NCI-H524 treated with DMSO at 0.1 percent for 48 hours (cell line): Measurements from ENCODE around the gene MDFIC2.

Experiments used
- DNase-seq: peaks from one replicate; lab custom pipeline; 2025; lab: John Stamatoyannopoulos, UW

MDFIC2 gene

DNA sequence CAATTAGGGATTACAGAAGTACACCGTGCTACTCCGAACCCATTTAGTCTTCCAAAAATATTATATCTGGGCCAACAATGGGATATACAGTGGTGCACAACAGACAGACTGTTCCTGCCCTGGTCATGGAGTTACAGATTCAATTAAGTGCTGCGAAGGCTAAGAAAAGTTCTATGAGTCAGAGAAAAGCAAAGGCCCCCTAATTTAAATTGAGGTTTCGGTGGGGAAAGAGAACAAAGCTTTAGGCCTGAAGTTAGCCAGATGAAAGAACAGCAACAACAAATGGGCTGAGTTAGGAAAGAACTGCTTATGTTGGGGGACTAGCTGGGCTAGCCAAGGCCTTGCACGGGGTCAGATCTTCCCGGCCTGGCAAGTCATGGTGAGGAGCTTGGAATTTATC is 131.8 kb downstream of the MDFIC2 start:
- DNase-seq, result no peak

DNA sequence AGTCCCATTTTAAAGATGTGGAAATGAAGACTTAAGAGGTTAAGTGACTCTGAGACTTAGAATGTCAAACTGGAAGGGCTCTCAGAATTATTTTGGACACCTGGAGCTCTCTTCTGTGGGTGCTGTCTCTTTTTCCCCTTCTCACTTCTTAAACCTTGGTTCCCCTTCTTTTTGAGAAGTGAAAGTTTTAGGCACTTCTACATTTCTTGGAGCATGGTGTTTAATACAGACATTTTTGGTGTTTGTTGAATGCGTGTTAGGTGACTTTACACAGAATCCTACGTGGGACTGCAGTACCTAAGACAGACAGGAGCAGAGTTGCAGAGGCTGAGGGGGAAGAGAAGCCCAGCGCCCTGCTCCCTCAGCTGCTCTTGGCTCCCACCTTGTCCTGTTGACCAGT is 133.3 kb downstream of the MDFIC2 start:
- DNase-seq, result no peak

GRCh38 chr3:70177881-70178645 is 134.4 kb downstream of the MDFIC2 start:
- peak; percentile 35 for DNase-seq

DNA sequence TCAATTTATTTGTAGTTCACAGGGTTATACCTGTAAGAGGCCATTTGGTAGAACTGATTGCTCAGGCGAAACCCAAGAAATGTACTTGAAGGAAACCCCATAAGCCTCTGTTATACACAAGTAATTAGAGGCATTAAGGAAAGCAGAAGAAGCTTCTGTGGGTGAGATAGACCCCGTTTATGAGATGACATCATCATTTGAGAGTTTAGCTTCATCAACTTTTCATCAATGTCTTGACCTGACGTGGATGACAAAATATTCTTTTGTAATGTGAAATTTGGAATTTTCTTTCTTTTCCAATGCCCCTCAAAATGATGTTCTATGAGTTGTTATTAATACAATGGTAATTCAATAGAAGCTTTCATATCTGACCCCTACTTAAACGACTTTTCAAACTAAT is 136.2 kb downstream of the MDFIC2 start:
- no peak for DNase-seq

GRCh38 chr3:70156808-70157207 is 155.6 kb downstream of the MDFIC2 start:
- DNase-seq, result no peak

DNA sequence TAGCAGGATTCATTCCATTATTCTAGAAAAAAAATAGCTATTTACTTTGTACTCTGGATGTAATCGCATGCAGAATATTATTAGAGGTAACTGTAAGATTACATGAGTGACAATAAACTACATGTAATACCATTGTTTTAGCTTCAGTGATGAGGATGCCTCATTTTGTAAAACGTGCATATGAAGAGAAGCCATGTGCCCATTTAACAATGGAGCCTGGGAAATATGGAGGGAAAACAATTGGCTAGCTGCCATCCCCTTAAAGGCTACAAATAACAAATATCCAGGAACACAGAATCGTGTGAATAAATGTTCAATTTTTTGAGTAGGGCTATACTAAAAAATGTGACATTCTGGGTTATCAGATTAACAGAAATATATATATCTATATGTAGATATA is 161.8 kb downstream of the MDFIC2 start:
- no peak for DNase-seq

DNA sequence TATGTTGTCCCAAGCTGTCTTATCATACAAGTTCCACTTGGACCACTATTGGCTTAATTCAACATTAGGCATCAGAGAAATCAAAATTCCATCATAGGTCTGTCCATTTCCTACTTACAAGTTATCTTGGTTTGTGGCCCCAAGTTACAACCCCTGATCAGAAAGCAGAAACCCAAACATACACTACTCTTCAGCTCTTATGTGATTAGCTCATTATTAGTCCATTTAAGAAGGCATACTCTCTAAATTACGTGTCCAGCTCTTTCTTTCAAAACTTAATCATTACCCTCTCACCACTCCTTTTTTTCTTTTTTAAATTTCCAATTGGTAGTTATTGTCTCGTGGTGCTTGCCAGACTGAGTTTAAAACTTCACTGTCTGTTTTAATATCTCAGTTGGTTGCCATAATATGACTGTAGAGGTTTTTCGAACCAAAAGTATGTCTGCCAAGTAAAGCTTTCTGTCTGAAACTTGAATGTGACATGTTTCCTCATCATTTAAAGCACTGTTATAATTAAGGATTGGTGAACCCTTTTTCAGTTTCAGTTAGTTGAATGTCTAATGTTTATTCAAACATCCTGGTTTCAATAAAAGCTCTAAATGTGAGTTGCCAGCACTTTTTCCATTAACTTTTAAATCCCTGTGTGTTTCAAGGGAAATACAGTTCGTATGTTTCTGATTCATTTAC is 162.6 kb downstream of the MDFIC2 start:
- no peak for DNase-seq
